K562 (cell line): ENCODE results near the gene CNPY2. TPM values are rescaled to one million over a fixed set of nuclear protein-coding genes. Genes with fewer than 3 reads are reported as not detected.

Experiments used
- ETV1 ChIP-seq: fragments of 450-650 bp; conservative IDR thresholded peaks from 2 replicates; pipeline ENCODE4 v1.6.1; 2016; ENCODE audit warnings: missing genetic modification characterization, control low read depth, low read depth, missing compliant biosample characterization
- FOSL1 ChIP-seq: fragments of 200-800 bp; sonication (Bioruptor generic); conservative IDR thresholded peaks from 2 replicates; pipeline ENCODE4 v1.6.1; 2016; ENCODE audit warnings: missing genetic modification characterization, missing compliant biosample characterization
- JUND ChIP-seq, 2 experiments: IDR thresholded peaks; 2 replicates in 1 of 2; 3 replicates in 1 of 2; pipeline ENCODE4 v1.6.1; 2011; ENCODE audit warnings: borderline replicate concordance in 2 of 2, low read depth in 2 of 2, low read length in 2 of 2, improper control_type of control experiment in 1 of 2, missing biosample characterization in 1 of 2, missing genetic modification characterization in 1 of 2, missing genetic modification reagents in 1 of 2
- L3MBTL2 ChIP-seq: fragments of 450-650 bp; IDR thresholded peaks from 2 replicates; pipeline ENCODE4 v1.6.1; 2016; ENCODE audit warnings: mild to moderate bottlenecking, moderate library complexity
- PHTF2 ChIP-seq: fragments of 250-450 bp; sonication (Bioruptor Pico); IDR thresholded peaks from 2 replicates; pipeline ENCODE4 v1.5.0; 2021; ENCODE audit warnings: mild to moderate bottlenecking
- PTTG1 ChIP-seq: fragments of 450-650 bp; IDR thresholded peaks from 2 replicates; pipeline ENCODE4 v1.6.1; 2016; ENCODE audit warnings: low read depth, mild to moderate bottlenecking, missing genetic modification characterization, missing compliant biosample characterization
- ZNF766 ChIP-seq: fragments of 200-800 bp; sonication (Bioruptor generic); conservative IDR thresholded peaks from 2 replicates; pipeline ENCODE4 v1.6.1; 2016; ENCODE audit warnings: missing genetic modification characterization, missing compliant biosample characterization
- polyA plus RNA-seq, 8 experiments: library from polyadenylated mRNA; depleted of rRNA in 4 of 8; stranded (reverse) in 5 of 8; unstranded in 3 of 8; fragments of >200 nt; fragmentation: Nextera tagmentation in 2 of 8; fragmentation: Illumina TruSeq in 1 of 8; extraction: Ambion mirVana in 2 of 8; extraction: Trizol in 1 of 8; gene quantifications; 2 replicates each; pipeline versions ENCODE4 v1.2.1 to v1.2.3, GENCODE V29; 2011 to 2014; ENCODE audit warnings: inconsistent platforms in 1 of 8, missing spikeins in 1 of 8
- total RNA-seq, 7 experiments: library from RNA; depleted of rRNA in 6 of 7; stranded (reverse); fragments of >200 nt in 6 of 7; fragmentation: Illumina TruSeq in 2 of 7; extraction: Trizol in 2 of 7; gene quantifications; 2 replicates each; pipeline versions ENCODE4 v1.2.1 to v1.2.3, GENCODE V29; 2011 to 2021; ENCODE audit warnings: low replicate concordance in 1 of 7
- TF ChIP-seq, protein P1 (sequence below): fragments of 450-650 bp; IDR thresholded peaks from 2 replicates; pipeline ENCODE4 v1.6.1; 2016; ENCODE audit warnings: mild to moderate bottlenecking, moderate library complexity
- TF ChIP-seq, protein P2 (sequence below): sonication (generic); formaldehyde crosslinking; IDR thresholded peaks from 2 replicates; pipeline ENCODE4 v1.8.0; 2022; ENCODE audit warnings: missing genetic modification reagents, mild to moderate bottlenecking, moderate library complexity, borderline replicate concordance
- TF ChIP-seq, protein P3 (sequence below), 2 experiments: fragments of 450-650 bp in 1 of 2; sonication (generic) in 1 of 2; formaldehyde crosslinking in 1 of 2; IDR thresholded peaks in 1 of 2; conservative IDR thresholded peaks in 1 of 2; 2 replicates each; pipeline versions ENCODE4 v1.6.1 to v1.8.1; 2016 to 2023; ENCODE audit warnings: mild to moderate bottlenecking in 2 of 2, moderate library complexity in 2 of 2, inconsistent platforms in 1 of 2, missing genetic modification reagents in 1 of 2
- TF ChIP-seq, protein P4 (sequence below), 2 experiments: IDR thresholded peaks; 2 replicates each; pipeline ENCODE4 v1.6.1; 2011; ENCODE audit warnings: borderline replicate concordance in 1 of 2, control low read depth in 1 of 2, low read depth in 1 of 2, low read length in 1 of 2, mild to moderate bottlenecking in 1 of 2, mixed read lengths in 1 of 2, moderate library complexity in 1 of 2; ENCODE audit not compliant: insufficient read depth in 1 of 2, insufficient read length in 1 of 2, poor library complexity in 1 of 2, severe bottlenecking in 1 of 2; ENCODE audit errors: extremely low read depth in 1 of 2

CNPY2 gene
- total and polyA plus RNA-seq, 9 of the 15 experiments (the other 6 are each of a cell fraction or from before 2014, with no cell fraction given) = 33.8 to 190 (median 138) TPM

DNA sequence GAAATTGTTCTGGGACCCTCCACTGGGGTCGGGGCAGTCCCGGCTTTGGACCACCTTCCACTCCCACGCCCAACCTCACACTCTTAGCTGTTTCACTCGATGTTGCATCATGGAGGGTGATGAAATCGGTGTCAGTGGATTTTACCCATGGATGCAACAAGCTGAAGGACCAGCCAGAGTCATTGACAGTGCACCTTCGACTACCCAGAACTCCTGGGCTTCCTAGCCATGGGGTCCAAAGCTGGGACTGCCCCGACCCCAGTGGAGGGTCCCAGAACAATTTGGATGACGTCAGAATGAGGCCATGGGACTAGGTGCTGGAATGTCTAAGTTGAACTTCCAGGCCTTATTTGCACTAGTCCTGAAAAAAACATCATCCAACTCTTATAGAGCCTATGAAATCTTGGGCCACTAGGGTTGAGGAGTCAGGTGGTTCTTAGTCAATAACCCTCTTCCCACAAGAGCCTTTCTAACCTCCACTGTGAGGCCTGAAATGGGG is 22.0 kb upstream of the CNPY2 start (continued):
- TF ChIP-seq, protein P1, sequence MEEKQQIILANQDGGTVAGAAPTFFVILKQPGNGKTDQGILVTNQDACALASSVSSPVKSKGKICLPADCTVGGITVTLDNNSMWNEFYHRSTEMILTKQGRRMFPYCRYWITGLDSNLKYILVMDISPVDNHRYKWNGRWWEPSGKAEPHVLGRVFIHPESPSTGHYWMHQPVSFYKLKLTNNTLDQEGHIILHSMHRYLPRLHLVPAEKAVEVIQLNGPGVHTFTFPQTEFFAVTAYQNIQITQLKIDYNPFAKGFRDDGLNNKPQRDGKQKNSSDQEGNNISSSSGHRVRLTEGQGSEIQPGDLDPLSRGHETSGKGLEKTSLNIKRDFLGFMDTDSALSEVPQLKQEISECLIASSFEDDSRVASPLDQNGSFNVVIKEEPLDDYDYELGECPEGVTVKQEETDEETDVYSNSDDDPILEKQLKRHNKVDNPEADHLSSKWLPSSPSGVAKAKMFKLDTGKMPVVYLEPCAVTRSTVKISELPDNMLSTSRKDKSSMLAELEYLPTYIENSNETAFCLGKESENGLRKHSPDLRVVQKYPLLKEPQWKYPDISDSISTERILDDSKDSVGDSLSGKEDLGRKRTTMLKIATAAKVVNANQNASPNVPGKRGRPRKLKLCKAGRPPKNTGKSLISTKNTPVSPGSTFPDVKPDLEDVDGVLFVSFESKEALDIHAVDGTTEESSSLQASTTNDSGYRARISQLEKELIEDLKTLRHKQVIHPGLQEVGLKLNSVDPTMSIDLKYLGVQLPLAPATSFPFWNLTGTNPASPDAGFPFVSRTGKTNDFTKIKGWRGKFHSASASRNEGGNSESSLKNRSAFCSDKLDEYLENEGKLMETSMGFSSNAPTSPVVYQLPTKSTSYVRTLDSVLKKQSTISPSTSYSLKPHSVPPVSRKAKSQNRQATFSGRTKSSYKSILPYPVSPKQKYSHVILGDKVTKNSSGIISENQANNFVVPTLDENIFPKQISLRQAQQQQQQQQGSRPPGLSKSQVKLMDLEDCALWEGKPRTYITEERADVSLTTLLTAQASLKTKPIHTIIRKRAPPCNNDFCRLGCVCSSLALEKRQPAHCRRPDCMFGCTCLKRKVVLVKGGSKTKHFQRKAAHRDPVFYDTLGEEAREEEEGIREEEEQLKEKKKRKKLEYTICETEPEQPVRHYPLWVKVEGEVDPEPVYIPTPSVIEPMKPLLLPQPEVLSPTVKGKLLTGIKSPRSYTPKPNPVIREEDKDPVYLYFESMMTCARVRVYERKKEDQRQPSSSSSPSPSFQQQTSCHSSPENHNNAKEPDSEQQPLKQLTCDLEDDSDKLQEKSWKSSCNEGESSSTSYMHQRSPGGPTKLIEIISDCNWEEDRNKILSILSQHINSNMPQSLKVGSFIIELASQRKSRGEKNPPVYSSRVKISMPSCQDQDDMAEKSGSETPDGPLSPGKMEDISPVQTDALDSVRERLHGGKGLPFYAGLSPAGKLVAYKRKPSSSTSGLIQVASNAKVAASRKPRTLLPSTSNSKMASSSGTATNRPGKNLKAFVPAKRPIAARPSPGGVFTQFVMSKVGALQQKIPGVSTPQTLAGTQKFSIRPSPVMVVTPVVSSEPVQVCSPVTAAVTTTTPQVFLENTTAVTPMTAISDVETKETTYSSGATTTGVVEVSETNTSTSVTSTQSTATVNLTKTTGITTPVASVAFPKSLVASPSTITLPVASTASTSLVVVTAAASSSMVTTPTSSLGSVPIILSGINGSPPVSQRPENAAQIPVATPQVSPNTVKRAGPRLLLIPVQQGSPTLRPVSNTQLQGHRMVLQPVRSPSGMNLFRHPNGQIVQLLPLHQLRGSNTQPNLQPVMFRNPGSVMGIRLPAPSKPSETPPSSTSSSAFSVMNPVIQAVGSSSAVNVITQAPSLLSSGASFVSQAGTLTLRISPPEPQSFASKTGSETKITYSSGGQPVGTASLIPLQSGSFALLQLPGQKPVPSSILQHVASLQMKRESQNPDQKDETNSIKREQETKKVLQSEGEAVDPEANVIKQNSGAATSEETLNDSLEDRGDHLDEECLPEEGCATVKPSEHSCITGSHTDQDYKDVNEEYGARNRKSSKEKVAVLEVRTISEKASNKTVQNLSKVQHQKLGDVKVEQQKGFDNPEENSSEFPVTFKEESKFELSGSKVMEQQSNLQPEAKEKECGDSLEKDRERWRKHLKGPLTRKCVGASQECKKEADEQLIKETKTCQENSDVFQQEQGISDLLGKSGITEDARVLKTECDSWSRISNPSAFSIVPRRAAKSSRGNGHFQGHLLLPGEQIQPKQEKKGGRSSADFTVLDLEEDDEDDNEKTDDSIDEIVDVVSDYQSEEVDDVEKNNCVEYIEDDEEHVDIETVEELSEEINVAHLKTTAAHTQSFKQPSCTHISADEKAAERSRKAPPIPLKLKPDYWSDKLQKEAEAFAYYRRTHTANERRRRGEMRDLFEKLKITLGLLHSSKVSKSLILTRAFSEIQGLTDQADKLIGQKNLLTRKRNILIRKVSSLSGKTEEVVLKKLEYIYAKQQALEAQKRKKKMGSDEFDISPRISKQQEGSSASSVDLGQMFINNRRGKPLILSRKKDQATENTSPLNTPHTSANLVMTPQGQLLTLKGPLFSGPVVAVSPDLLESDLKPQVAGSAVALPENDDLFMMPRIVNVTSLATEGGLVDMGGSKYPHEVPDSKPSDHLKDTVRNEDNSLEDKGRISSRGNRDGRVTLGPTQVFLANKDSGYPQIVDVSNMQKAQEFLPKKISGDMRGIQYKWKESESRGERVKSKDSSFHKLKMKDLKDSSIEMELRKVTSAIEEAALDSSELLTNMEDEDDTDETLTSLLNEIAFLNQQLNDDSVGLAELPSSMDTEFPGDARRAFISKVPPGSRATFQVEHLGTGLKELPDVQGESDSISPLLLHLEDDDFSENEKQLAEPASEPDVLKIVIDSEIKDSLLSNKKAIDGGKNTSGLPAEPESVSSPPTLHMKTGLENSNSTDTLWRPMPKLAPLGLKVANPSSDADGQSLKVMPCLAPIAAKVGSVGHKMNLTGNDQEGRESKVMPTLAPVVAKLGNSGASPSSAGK = peak; percentile 56
- peak; percentile 53; the same call in 1 of the 2 replicates for TF ChIP-seq L3MBTL2
- TF ChIP-seq JUND (IDR thresholded peaks at IDR 0.05; ENCODE audit: borderline replicate concordance, low read depth, low read length) = peak; percentile 74
- peak; percentile 44; the same call in 2 of the 3 replicates for TF ChIP-seq JUND (tag; IDR thresholded peaks at IDR 0.05; ENCODE audit: borderline replicate concordance, low read depth, low read length)
- TF ChIP-seq, protein P2, sequence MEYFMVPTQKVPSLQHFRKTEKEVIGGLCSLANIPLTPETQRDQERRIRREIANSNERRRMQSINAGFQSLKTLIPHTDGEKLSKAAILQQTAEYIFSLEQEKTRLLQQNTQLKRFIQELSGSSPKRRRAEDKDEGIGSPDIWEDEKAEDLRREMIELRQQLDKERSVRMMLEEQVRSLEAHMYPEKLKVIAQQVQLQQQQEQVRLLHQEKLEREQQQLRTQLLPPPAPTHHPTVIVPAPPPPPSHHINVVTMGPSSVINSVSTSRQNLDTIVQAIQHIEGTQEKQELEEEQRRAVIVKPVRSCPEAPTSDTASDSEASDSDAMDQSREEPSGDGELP = peak; percentile 25; the same call in 1 of the 2 replicates
- no peak for TF ChIP-seq ETV1 (tag)
- no peak for TF ChIP-seq PHTF2
- TF ChIP-seq FOSL1 = no peak
- 0 out of 2 replicates have a peak, but pooled peaks have one; percentile 37 for TF ChIP-seq PTTG1 (tag)
- TF ChIP-seq, protein P3, sequence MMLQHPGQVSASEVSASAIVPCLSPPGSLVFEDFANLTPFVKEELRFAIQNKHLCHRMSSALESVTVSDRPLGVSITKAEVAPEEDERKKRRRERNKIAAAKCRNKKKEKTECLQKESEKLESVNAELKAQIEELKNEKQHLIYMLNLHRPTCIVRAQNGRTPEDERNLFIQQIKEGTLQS (IDR thresholded peaks at IDR 0.05) = peak; percentile 99
- TF ChIP-seq, protein P3 (CRISPR knock-in tag; conservative IDR thresholded peaks at IDR 0.05) = peak; percentile 86
- TF ChIP-seq ZNF766 = peak; percentile 65; the same call in 1 of the 2 replicates
- TF ChIP-seq, protein P4, sequence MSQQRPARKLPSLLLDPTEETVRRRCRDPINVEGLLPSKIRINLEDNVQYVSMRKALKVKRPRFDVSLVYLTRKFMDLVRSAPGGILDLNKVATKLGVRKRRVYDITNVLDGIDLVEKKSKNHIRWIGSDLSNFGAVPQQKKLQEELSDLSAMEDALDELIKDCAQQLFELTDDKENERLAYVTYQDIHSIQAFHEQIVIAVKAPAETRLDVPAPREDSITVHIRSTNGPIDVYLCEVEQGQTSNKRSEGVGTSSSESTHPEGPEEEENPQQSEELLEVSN (IDR thresholded peaks at IDR 0.05; ENCODE audit: borderline replicate concordance in 1 of 2, extremely low read depth in 1 of 2, insufficient read depth in 1 of 2, insufficient read length in 1 of 2, low read depth in 1 of 2, low read length in 1 of 2, poor library complexity in 1 of 2, severe bottlenecking in 1 of 2) = no peak
